ENCODE data around the gene HSCB. TPM values are rescaled to one million over a fixed set of nuclear protein-coding genes. Genes with fewer than 3 reads are reported as not detected.

The HSCB gene
- total and polyA plus RNA-seq, 9 of the 15 experiments (the other 6 are each of a cell fraction or from before 2014, with no cell fraction given) = 2.6 to 13.1 (median 8.6) TPM

DNA sequence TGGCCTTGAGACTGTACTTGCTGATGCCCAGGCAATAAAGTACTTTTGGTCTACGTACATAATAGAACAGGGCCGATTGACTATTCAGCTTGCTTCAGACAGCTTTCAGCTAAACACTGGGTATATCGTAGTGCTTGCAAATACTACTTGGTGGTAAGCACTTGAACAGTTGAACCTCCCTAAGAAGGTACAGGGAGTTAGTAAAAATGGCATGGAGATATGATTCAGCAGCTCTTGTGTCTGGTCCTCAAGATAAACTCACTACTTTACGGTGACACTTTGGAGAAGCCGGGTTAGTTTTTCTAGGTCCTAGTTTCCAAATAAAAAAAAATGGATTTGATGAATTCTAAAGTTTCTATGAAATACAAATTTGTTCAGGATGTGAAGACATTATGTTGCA lies 38.0 kb downstream of the HSCB start (continued):
- TF ChIP-seq MAFG (tag; conservative IDR thresholded peaks at IDR 0.05) (peak; percentile 34; the same call in 1 of the 2 replicates), CBFA2T2 (conservative IDR thresholded peaks at IDR 0.05) (peak; percentile 12; the same call in 1 of the 2 replicates), ARID1B (IDR thresholded peaks at IDR 0.05) (peak; percentile 76), TCF3 (CRISPR knock-in tag; IDR thresholded peaks at IDR 0.05) (peak; percentile 67), CBFA2T3 (IDR thresholded peaks at IDR 0.05) (peak; percentile 62)
- TF ChIP-seq, protein P1, sequence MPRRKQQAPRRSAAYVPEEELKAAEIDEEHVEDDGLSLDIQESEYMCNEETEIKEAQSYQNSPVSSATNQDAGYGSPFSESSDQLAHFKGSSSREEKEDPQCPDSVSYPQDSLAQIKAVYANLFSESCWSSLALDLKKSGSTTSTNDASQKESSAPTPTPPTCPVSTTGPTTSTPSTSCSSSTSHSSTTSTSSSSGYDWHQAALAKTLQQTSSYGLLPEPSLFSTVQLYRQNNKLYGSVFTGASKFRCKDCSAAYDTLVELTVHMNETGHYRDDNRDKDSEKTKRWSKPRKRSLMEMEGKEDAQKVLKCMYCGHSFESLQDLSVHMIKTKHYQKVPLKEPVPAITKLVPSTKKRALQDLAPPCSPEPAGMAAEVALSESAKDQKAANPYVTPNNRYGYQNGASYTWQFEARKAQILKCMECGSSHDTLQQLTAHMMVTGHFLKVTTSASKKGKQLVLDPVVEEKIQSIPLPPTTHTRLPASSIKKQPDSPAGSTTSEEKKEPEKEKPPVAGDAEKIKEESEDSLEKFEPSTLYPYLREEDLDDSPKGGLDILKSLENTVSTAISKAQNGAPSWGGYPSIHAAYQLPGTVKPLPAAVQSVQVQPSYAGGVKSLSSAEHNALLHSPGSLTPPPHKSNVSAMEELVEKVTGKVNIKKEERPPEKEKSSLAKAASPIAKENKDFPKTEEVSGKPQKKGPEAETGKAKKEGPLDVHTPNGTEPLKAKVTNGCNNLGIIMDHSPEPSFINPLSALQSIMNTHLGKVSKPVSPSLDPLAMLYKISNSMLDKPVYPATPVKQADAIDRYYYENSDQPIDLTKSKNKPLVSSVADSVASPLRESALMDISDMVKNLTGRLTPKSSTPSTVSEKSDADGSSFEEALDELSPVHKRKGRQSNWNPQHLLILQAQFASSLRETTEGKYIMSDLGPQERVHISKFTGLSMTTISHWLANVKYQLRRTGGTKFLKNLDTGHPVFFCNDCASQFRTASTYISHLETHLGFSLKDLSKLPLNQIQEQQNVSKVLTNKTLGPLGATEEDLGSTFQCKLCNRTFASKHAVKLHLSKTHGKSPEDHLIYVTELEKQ (CRISPR knock-in tag; IDR thresholded peaks at IDR 0.05) = no peak

- Histone ChIP-seq H4K20me1 (replicated peaks; ENCODE audit: control insufficient read depth, insufficient read depth, low read length) (no peaks in the 10 kb centered on the region), H2AFZ (ENCODE audit: low read depth, low read length) (no peak overlapping the region), H3K4me2 (ENCODE audit: insufficient read depth, low read length) (no peak overlapping the region), H3K27me3 (ENCODE audit: control insufficient read depth in 2 of 2, insufficient read depth in 2 of 2, low read length in 2 of 2) (no peaks in the 10 kb centered on the region), H3K27ac (ENCODE audit: extremely low read depth, low read depth, low read length) (peak overlapping the region; percentile 68; the same call in 1 of the 3 replicates), H3K9ac (ENCODE audit: insufficient read depth in 1 of 2, low read depth in 2 of 2, low read length in 2 of 2) (peak overlapping the region in 1 of 2 experiments; percentile 57; a peak in 2 of 4 replicates), H3K4me1 (replicated peaks in 1 of 2; ENCODE audit: control insufficient read depth in 2 of 2, insufficient read depth in 2 of 2, low read length in 2 of 2) (peaks cover 3 to 12% of the 10 kb centered on the region in 2 experiments; a peak in 4 of 5 replicates), H3K36me3 (ENCODE audit: control insufficient read depth, insufficient read depth, low read length) (peaks cover 61% of the 10 kb centered on the region), H3K4me3 (no peak overlapping the region), H3K79me2 (ENCODE audit: control insufficient read depth, insufficient read depth, low read length) (peaks cover 39% of the 10 kb centered on the region), H3K9me1 (ENCODE audit: control insufficient read depth, insufficient read depth, low read length) (no peaks in the 10 kb centered on the region), H3K9me3 (replicated peaks; ENCODE audit: control insufficient read depth, insufficient read depth, low read depth, low read length) (no peaks in the 10 kb centered on the region)
- TF ChIP-seq ZNF24 (IDR thresholded peaks at IDR 0.05) (peak; percentile 66; the same call in 1 of the 2 replicates), ATF2 (CRISPR knock-in tag; IDR thresholded peaks at IDR 0.05) (no peak), NFXL1 (CRISPR knock-in tag; IDR thresholded peaks at IDR 0.05) (no peak)
- CTCF ChIA-PET (ENCODE audit: low intra/inter-chr PET ratio) = no interaction called here
- WGBS (ENCODE audit: insufficient coverage, low coverage, missing lambda C conversion rate) = 63% methylated on average over 1 of the region's 1 CpG
- BruUV-seq (replicated peaks) = no TSS peak
- no peak for ATAC-seq
- in situ Hi-C loops (cut with MboI) (no loop called here), intact Hi-C loops (cut with micrococcal nuclease) (no loop called here)
- DNase-seq (ENCODE audit: extremely low read depth in 1 of 4, low spot score in 3 of 4) = no peak
- POLR2A ChIA-PET = interaction anchor here (1.0 to 3.6 kb wide), 3 partner anchors 8 to 19 kb away, joined by 4 to 20 read pairs (median 5); partner anchors contain the start of gene XBP1
- no peak for FAIRE-seq
Measured at GRCh38 chr22:28780296-28780695, 38.5 kb downstream of the HSCB start.

All from K562 (cell line).